ENCODE results near the gene USP35. TPM values are rescaled to one million over a fixed set of nuclear protein-coding genes. Genes with fewer than 3 reads are reported as not detected.

The USP35 gene
- total and polyA plus RNA-seq, 12 donors, result 3.6 to 7.3 (median 5.2) TPM

- intact Hi-C loops (cut with DNase I), result loop anchor here in 3 of 10 donors (1.0 to 10.0 kb wide), 3 partner anchors 274 to 415 kb away; no protein-coding TSS in a partner anchor
- no peaks in the 10 kb centered on the region for H3K36me3 ChIP-seq
- no peak overlapping the region for H3K4me3 ChIP-seq
- ATAC-seq (no peak), DNase-seq (no peak)
- H3K27ac ChIP-seq, result no peak overlapping the region
- no peaks in the 10 kb centered on the region for H3K27me3 ChIP-seq
- no peaks in the 10 kb centered on the region for H3K9me3 ChIP-seq
- H3K4me1 ChIP-seq, result peaks cover 0 to 10% (median 0%) of the 10 kb centered on the region in 9 donors
- no peak for TF ChIP-seq CTCF (IDR thresholded peaks at IDR 0.05)
Observed at GRCh38 chr11:78150754-78151153, 38.0 kb upstream of the USP35 start.

GRCh38 chr11:78151804-78152203, 36.9 kb upstream of the USP35 start:
- intact Hi-C loops (cut with DNase I), result loop anchor here in 2 of 10 donors (10.0 kb wide), 2 partner anchors 273 to 403 kb away; no protein-coding TSS in a partner anchor
- DNase-seq (no peak), ATAC-seq (no peak)
- no peak overlapping the region for H3K27ac ChIP-seq
- H3K9me3 ChIP-seq, result no peaks in the 10 kb centered on the region
- H3K27me3 ChIP-seq, result no peaks in the 10 kb centered on the region
- H3K4me3 ChIP-seq, result no peak overlapping the region
- peaks cover 0 to 10% (median 0%) of the 10 kb centered on the region in 9 donors for H3K4me1 ChIP-seq
- TF ChIP-seq CTCF (IDR thresholded peaks at IDR 0.05), result no peak
- no peaks in the 10 kb centered on the region for H3K36me3 ChIP-seq

GRCh38 chr11:78156127-78156844, 32.4 kb upstream of the USP35 start:
- Histone ChIP-seq H3K9me3 (no peaks in the 10 kb centered on the region), H3K4me3 (no peak overlapping the region), H3K27ac (no peak overlapping the region), H3K27me3 (no peaks in the 10 kb centered on the region), H3K4me1 (peaks cover 0 to 13% (median 0%) of the 10 kb centered on the region in 9 donors), H3K36me3 (no peaks in the 10 kb centered on the region)
- DNase-seq, result no peak
- ATAC-seq, result no peak
- intact Hi-C loops (cut with DNase I), result loop anchor here in 2 of 10 donors (10.0 kb wide), 2 partner anchors 269 to 399 kb away; no protein-coding TSS in a partner anchor
- no peak for TF ChIP-seq CTCF (IDR thresholded peaks at IDR 0.05)
- WGBS, 2 donors, result 70% methylated on average over 6 of the region's 6 CpGs

GRCh38 chr11:78158987-78159652, 29.6 kb upstream of the USP35 start:
- intact Hi-C loops (cut with DNase I), result loop anchor here in 2 of 10 donors (10.0 kb wide), 2 partner anchors 266 to 396 kb away; no protein-coding TSS in a partner anchor

More at GRCh38 chr11:78158987-78159652, 29.6 kb upstream of the USP35 start:
- peaks cover 0 to 38% (median 10%) of the 10 kb centered on the region in 9 donors for H3K4me1 ChIP-seq
- ATAC-seq (no peak), DNase-seq (no peak)
- no peak for TF ChIP-seq CTCF (IDR thresholded peaks at IDR 0.05)
- WGBS, 2 donors, result 57 to 67% methylated on average over 6 of the region's 6 CpGs
- H3K9me3 ChIP-seq, result no peaks in the 10 kb centered on the region
- no peaks in the 10 kb centered on the region for H3K36me3 ChIP-seq
- no peak overlapping the region for H3K4me3 ChIP-seq
- H3K27ac ChIP-seq, result peak overlapping the region in 2 of 10 donors; percentile 25 to 48
- no peaks in the 10 kb centered on the region for H3K27me3 ChIP-seq

Measured in heart right ventricle (tissue), 16 donors.